ENCODE results near the gene ELOF1.

GRCh38 chr19:11576227-11576626 lies 17.2 kb upstream of the ELOF1 start:
- TF ChIP-seq CTCF (IDR thresholded peaks at IDR 0.05): no peak
- no peak for TF ChIP-seq POLR2A (IDR thresholded peaks at IDR 0.05)
